ENCODE measurements around the gene GPR108.

DNA sequence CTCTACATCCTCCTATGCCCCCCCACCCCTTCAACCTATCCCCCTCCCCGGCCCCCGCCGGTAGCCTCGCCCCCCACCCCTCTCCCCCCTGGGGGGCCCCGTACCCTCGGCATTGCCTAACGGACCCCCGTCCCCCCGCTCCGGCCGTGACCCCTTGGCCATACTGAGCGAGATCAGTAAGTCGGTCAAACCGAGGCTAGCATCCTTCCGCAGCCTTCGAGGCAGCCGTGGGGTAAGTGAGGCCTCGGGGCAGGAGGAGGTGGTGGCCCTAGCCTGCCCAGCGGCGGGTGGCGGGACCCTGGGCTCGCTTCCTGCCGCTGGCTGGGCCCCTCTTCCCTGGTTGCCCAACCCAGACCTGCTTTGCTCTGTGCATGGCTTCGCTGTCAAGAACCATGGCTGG is 8.6 kb upstream of the GPR108 start:
- TF ChIP-seq, protein P1, sequence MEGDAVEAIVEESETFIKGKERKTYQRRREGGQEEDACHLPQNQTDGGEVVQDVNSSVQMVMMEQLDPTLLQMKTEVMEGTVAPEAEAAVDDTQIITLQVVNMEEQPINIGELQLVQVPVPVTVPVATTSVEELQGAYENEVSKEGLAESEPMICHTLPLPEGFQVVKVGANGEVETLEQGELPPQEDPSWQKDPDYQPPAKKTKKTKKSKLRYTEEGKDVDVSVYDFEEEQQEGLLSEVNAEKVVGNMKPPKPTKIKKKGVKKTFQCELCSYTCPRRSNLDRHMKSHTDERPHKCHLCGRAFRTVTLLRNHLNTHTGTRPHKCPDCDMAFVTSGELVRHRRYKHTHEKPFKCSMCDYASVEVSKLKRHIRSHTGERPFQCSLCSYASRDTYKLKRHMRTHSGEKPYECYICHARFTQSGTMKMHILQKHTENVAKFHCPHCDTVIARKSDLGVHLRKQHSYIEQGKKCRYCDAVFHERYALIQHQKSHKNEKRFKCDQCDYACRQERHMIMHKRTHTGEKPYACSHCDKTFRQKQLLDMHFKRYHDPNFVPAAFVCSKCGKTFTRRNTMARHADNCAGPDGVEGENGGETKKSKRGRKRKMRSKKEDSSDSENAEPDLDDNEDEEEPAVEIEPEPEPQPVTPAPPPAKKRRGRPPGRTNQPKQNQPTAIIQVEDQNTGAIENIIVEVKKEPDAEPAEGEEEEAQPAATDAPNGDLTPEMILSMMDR (IDR thresholded peaks at IDR 0.05), result no peak
- TF ChIP-seq POLR2A (IDR thresholded peaks at IDR 0.05), result no peak
